Upper lobe of left lung (tissue), 6 donors: ENCODE measurements around the gene CACNA2D1. TPM values are rescaled to one million over a fixed set of nuclear protein-coding genes. Genes with fewer than 3 reads are reported as not detected.

ENCODE experiments used
- ATAC-seq, 2 donors: fragments of 200-7000 bp; cut with Tn5 transposase; one replicate each; pipeline ENCODE4 v1.9.1; 2022; ENCODE audit warnings: mild to moderate bottlenecking in 2 of 2, moderate library complexity in 2 of 2; ENCODE audit not compliant: low FRiP score in 2 of 2
- DNase-seq, 2 donors: peaks; one replicate each; pipeline ENCODE4 v3.0.0-alpha.2; 2019 to 2020
- H3K27ac ChIP-seq, 4 donors: fragments of 200-600 bp; sonication (generic); one replicate each; pipeline ENCODE4 v1.5.1; 2016 to 2019
- H3K27me3 ChIP-seq, 4 donors: fragments of 200-600 bp; sonication (generic); one replicate each; pipeline ENCODE4 v1.5.1; 2017 to 2019
- H3K36me3 ChIP-seq, 4 donors: fragments of 200-600 bp; sonication (generic); one replicate each; pipeline ENCODE4 v1.5.1; 2016 to 2019
- H3K4me1 ChIP-seq, 4 donors: fragments of 200-600 bp; sonication (generic); one replicate each; pipeline ENCODE4 v1.5.1; 2018 to 2019
- H3K4me3 ChIP-seq, 4 donors: fragments of 200-600 bp; sonication (generic); one replicate each; pipeline ENCODE4 v1.5.1; 2017 to 2019; ENCODE audit warnings: mild to moderate bottlenecking in 2 of 4, moderate library complexity in 1 of 4
- H3K9me3 ChIP-seq, 4 donors: fragments of 200-600 bp; sonication (generic); one replicate each; pipeline ENCODE4 v1.5.1; 2018 to 2019
- EP300 ChIP-seq, 4 donors: sonication (generic); formaldehyde crosslinking; IDR thresholded peaks; one replicate each; pipeline ENCODE4 v1.5.1; 2017; ENCODE audit warnings: antibody characterized with exemption in 4 of 4, control low read depth in 2 of 4
- POLR2A ChIP-seq, 4 donors: fragments of 450-650 bp; IDR thresholded peaks; one replicate each; pipeline ENCODE4 v1.5.1; 2016 to 2017; ENCODE audit warnings: antibody characterized with exemption in 4 of 4, mild to moderate bottlenecking in 2 of 4
- POLR2AphosphoS5 ChIP-seq, 2 donors: sonication (generic); formaldehyde crosslinking; IDR thresholded peaks; one replicate each; pipeline ENCODE4 v1.5.1; 2017; ENCODE audit warnings: antibody characterized with exemption in 2 of 2
- WGBS, 2 donors: methylation state at CpG; one replicate each; pipeline ENCODE4 v1.1.5; 2017 to 2018; 5-methylcytosine and 5-hydroxymethylcytosine counted together
- total RNA-seq, 6 donors: library from RNA; depleted of rRNA in 4 of 6; stranded (reverse); fragments of >200 nt in 4 of 6; gene quantifications; one replicate each; pipeline versions ENCODE4 v1.1.0 to v1.2.1, GENCODE V29; 2016 to 2021
- TF ChIP-seq, protein P1 (sequence below), 6 experiments: fragments of 450-650 bp in 4 of 6; fragments of 200-600 bp in 2 of 6; sonication (generic) in 2 of 6; IDR thresholded peaks; one replicate each; pipeline ENCODE4 v1.5.1; 2016 to 2019; ENCODE audit warnings: antibody characterized with exemption in 6 of 6
- donor health status: DM: no; HTN: no; CAD: no; lungs with moderate emphysema.
- donor health status: DM: no; HTN: yes; CAD: no; lungs with severe emphysema.

CACNA2D1 gene
- total RNA-seq, 6 donors from 2014 or later = 6.7 to 85.9 (median 9.6) TPM

DNA sequence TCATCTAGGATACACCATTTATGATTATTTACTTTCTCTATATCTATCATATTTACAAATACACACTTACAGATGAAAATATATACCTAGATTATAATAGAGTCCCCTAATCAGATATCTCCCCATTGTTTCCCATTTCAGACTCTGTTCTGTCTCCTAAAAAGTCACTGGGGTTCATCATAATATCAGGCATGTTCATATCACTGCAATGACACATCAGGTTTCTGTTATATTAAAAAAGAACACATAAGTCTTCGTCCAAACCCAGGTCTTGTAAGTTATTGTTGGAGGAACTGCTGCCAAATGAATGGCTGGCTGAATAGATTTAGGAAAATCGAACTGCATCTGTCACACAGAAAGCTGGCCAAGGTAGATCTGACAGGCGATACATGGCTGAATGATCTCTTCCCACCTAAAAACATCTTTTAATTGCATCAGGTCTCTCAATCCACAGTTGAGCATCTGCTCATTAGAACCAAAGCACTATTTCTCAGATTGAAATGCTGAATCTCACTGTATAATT lies 178.7 kb downstream of the CACNA2D1 start:
- WGBS, 2 donors = 73 to 74% methylated on average over 3 of the region's 3 CpGs
- Histone ChIP-seq H3K27me3 (no peaks in the 10 kb centered on the region), H3K36me3 (no peaks in the 10 kb centered on the region), H3K4me1 (no peaks in the 10 kb centered on the region), H3K9me3 (no peaks in the 10 kb centered on the region), H3K27ac (no peak overlapping the region), H3K4me3 (no peak overlapping the region)
- TF ChIP-seq EP300 (IDR thresholded peaks at IDR 0.05) (no peak), POLR2A (IDR thresholded peaks at IDR 0.05) (no peak)
- DNase-seq (no peak), ATAC-seq (no peak)

DNA sequence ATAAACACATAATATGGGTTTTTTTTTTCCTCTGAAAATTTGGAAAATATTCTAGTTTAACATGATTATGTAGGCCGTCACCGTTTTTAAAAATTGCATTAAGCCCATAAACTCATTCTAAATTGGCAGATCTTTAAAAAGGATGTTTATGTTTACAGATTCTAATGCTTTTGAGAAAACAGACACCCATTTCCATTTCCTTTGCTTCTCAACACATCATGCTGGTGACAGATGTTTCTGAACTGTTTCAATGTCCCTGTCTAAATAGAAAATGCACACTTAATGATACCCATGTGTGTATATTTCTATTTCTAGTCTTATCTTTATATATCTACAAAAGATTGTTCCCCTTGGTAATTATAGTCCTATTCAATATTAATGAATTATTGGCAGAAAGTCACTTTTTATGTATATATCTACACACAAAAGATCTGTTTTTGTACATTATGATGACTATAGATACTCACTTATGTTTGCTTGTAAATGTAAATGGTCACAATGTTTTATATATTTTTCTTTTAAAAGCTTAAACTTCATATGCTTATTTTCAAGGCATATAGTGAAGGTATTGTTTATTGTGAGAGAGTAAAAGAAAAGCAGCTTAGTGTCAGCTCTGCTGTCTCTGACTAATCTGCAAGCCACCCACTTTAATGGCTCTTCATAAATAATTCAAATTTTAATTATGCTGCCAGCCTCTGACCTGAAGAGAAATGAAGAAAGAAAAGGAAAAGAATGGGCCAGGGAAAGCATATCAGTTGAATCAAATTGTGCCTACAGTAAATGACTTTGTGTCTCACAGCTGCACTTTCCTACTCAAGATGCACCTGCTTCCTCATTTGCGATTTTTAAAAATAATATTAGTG lies 179.4 kb downstream of the CACNA2D1 start:
- Histone ChIP-seq H3K27me3 (no peaks in the 10 kb centered on the region), H3K36me3 (no peaks in the 10 kb centered on the region), H3K4me1 (no peaks in the 10 kb centered on the region), H3K4me3 (no peak overlapping the region), H3K9me3 (no peaks in the 10 kb centered on the region), H3K27ac (no peak overlapping the region)
- no peak for DNase-seq
- 62 to 72% methylated on average over 3 of the region's 3 CpGs for WGBS, 2 donors
- no peak for ATAC-seq
- TF ChIP-seq POLR2AphosphoS5 (IDR thresholded peaks at IDR 0.05) = no peak
- TF ChIP-seq, protein P1, sequence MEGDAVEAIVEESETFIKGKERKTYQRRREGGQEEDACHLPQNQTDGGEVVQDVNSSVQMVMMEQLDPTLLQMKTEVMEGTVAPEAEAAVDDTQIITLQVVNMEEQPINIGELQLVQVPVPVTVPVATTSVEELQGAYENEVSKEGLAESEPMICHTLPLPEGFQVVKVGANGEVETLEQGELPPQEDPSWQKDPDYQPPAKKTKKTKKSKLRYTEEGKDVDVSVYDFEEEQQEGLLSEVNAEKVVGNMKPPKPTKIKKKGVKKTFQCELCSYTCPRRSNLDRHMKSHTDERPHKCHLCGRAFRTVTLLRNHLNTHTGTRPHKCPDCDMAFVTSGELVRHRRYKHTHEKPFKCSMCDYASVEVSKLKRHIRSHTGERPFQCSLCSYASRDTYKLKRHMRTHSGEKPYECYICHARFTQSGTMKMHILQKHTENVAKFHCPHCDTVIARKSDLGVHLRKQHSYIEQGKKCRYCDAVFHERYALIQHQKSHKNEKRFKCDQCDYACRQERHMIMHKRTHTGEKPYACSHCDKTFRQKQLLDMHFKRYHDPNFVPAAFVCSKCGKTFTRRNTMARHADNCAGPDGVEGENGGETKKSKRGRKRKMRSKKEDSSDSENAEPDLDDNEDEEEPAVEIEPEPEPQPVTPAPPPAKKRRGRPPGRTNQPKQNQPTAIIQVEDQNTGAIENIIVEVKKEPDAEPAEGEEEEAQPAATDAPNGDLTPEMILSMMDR (IDR thresholded peaks at IDR 0.05) = no peak
- no peak for TF ChIP-seq POLR2A (IDR thresholded peaks at IDR 0.05)
- no peak for TF ChIP-seq EP300 (IDR thresholded peaks at IDR 0.05)

DNA sequence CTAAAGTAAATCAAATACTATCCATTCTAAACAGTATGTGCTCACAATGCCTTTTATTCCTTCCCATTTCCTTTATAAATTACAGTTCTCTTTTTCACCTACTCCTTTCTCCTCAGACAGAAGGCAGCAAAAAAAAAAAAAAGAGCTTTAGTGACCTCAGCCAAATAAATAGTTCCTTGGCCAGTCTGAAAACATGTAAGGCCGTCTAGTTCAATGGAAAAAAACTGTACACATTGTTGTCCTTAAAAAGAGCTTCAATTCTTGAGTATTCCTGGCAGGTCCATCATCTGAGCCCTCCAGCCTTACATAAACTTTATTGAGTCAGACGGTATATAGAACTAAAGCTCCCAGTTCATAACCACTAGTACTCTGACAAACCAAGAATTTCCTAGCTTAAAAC lies 185.4 kb downstream of the CACNA2D1 start:
- Histone ChIP-seq H3K36me3 (no peaks in the 10 kb centered on the region), H3K27ac (no peak overlapping the region), H3K4me3 (no peak overlapping the region), H3K9me3 (no peaks in the 10 kb centered on the region), H3K4me1 (no peaks in the 10 kb centered on the region), H3K27me3 (no peaks in the 10 kb centered on the region)
- peak in 1 of 2 donors; percentile 26 for ATAC-seq
- WGBS, 2 donors = 55 to 68% methylated on average over 2 of the region's 2 CpGs
- TF ChIP-seq, protein P1 (IDR thresholded peaks at IDR 0.05) = no peak
- TF ChIP-seq POLR2AphosphoS5 (IDR thresholded peaks at IDR 0.05) (no peak), EP300 (IDR thresholded peaks at IDR 0.05) (no peak), POLR2A (IDR thresholded peaks at IDR 0.05) (no peak)
- DNase-seq = no peak

DNA sequence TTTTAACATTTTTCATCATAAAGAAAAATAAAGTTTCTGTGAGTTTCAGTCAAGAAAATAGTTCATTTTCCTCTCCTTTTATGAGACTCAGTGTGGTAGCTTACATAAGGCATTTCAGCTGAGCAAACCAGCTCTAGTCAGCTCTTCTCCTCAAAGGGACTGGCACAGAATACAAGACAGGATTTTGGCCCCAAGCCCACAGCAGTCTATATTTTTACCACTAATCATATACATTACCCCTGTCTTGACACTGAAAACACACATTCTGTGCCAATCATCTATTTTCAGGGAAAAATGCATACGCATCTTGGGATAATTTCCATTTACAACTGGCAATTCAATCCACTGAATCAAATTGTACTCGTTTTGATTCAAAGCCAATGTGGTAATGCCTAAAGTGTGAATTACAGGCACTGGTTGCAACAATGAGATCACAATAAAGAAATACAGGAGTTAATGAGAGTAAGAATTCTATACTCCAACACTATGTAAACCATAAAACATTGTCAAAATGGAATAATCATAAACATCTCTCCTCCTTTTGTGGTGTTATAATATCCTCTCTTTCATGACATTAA lies 186.4 kb downstream of the CACNA2D1 start:
- no peaks in the 10 kb centered on the region for H3K4me1 ChIP-seq
- TF ChIP-seq POLR2A (IDR thresholded peaks at IDR 0.05) = no peak
- no peak for TF ChIP-seq POLR2AphosphoS5 (IDR thresholded peaks at IDR 0.05)
- no peak for TF ChIP-seq EP300 (IDR thresholded peaks at IDR 0.05)
- TF ChIP-seq, protein P1 (IDR thresholded peaks at IDR 0.05) = no peak
- no peak for DNase-seq
- H3K4me3 ChIP-seq = no peak overlapping the region
- ATAC-seq = no peak
- H3K27ac ChIP-seq = no peak overlapping the region
- no peaks in the 10 kb centered on the region for H3K36me3 ChIP-seq
- H3K9me3 ChIP-seq = no peaks in the 10 kb centered on the region
- no peaks in the 10 kb centered on the region for H3K27me3 ChIP-seq
- WGBS, 2 donors = 79 to 80% methylated on average over 2 of the region's 2 CpGs

DNA sequence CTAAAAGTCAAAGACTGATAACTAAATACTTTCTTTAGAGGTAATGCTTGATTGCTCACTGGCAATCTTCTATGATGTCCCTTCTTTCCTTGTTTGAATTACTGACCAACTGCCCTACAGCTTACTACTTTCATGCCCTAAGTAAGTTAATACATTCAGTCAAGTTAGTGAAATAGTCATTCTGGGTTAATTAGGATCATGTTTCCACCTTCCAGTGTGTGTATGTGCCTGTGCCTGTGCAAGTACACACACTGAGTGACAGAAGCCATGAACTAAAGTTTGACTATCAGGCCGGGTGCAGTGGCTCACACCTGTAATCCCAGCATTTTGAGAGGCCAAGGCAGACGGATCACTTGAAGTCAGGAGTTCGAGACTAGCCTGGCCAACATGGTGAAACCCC lies 187.9 kb downstream of the CACNA2D1 start:
- ATAC-seq (no peak), DNase-seq (no peak)
- 79 to 93% methylated on average over 3 of the region's 3 CpGs for WGBS, 2 donors
- no peaks in the 10 kb centered on the region for H3K4me1 ChIP-seq
- no peak overlapping the region for H3K4me3 ChIP-seq
- no peaks in the 10 kb centered on the region for H3K9me3 ChIP-seq
- H3K36me3 ChIP-seq = no peaks in the 10 kb centered on the region
- H3K27ac ChIP-seq = no peak overlapping the region
- no peaks in the 10 kb centered on the region for H3K27me3 ChIP-seq
- TF ChIP-seq POLR2A (IDR thresholded peaks at IDR 0.05) (no peak), POLR2AphosphoS5 (IDR thresholded peaks at IDR 0.05) (no peak), EP300 (IDR thresholded peaks at IDR 0.05) (no peak)
- TF ChIP-seq, protein P1 (IDR thresholded peaks at IDR 0.05) = no peak
